Panc1 (cell line): Measurements from ENCODE around the gene NEUROD4.

ENCODE experiments used
- POLR2AphosphoS5 ChIP-seq: IDR thresholded peaks from 2 replicates; pipeline ENCODE4 v1.6.1; 2012; ENCODE audit warnings: mild to moderate bottlenecking, low read depth, low read length, moderate library complexity
- TF ChIP-seq, protein P1 (sequence below): fragments of 450-650 bp; IDR thresholded peaks from 2 replicates; pipeline ENCODE4 v1.5.1; 2017; ENCODE audit warnings: mild to moderate bottlenecking

DNA sequence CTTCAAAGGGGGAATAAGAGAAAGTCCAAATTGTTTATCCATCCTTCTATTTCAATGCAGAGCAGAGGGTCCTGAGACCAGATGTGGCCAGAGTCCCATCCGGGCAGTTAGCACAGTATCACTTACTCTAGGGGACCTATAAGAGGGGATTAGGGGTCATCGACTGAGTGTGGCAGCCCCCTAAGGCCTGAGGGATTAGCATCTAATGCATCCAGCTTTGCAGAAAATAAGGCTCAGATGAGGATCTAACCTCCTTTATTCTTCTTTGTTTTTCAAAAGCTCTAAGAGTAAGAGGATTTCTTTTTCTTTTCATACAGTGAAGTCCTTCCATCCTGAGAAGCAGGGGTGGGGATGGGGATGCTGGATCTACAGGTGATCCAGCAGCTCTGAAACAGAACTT lies 43.5 kb downstream of the NEUROD4 start:
- TF ChIP-seq, protein P1, sequence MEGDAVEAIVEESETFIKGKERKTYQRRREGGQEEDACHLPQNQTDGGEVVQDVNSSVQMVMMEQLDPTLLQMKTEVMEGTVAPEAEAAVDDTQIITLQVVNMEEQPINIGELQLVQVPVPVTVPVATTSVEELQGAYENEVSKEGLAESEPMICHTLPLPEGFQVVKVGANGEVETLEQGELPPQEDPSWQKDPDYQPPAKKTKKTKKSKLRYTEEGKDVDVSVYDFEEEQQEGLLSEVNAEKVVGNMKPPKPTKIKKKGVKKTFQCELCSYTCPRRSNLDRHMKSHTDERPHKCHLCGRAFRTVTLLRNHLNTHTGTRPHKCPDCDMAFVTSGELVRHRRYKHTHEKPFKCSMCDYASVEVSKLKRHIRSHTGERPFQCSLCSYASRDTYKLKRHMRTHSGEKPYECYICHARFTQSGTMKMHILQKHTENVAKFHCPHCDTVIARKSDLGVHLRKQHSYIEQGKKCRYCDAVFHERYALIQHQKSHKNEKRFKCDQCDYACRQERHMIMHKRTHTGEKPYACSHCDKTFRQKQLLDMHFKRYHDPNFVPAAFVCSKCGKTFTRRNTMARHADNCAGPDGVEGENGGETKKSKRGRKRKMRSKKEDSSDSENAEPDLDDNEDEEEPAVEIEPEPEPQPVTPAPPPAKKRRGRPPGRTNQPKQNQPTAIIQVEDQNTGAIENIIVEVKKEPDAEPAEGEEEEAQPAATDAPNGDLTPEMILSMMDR = no peak
- TF ChIP-seq POLR2AphosphoS5 = no peak
